Measurements from ENCODE around the gene WDR43. TPM values are rescaled to one million over a fixed set of nuclear protein-coding genes. Genes with fewer than 3 reads are reported as not detected.
"Not testable (repeated sequence)": the region's sequence is repeated elsewhere in the genome, so short reads cannot be mapped to it uniquely, and the experiment has no call there.

Gene WDR43
- total RNA-seq, 1 donor = 138 TPM

GRCh38 chr2:28972778-28973335 lies 78.4 kb downstream of the WDR43 start:
- Histone ChIP-seq H3K27me3 (ENCODE audit: insufficient read depth, low read length) (no peaks in the 10 kb centered on the region), H3K4me1 (ENCODE audit: insufficient read depth, low read length) (peaks cover 8% of the 10 kb centered on the region), H3K9me3 (ENCODE audit: low read depth, low read length) (no peaks in the 10 kb centered on the region), H3K4me3 (ENCODE audit: low read length) (no peak overlapping the region)

- no peaks in the 10 kb centered on the region for H3K27me3 ChIP-seq (ENCODE audit: insufficient read depth, low read length)
- H3K4me3 ChIP-seq (ENCODE audit: low read length) = no peak overlapping the region
- H3K9me3 ChIP-seq (ENCODE audit: low read depth, low read length) = no peaks in the 10 kb centered on the region
- H3K4me1 ChIP-seq (ENCODE audit: insufficient read depth, low read length) = peaks cover 8% of the 10 kb centered on the region
These were observed 79.8 kb downstream of the WDR43 start for GRCh38 chr2:28974252-28974651.

- Histone ChIP-seq H3K27me3 (ENCODE audit: insufficient read depth, low read length) (no peaks in the 10 kb centered on the region), H3K4me1 (ENCODE audit: insufficient read depth, low read length) (peaks cover 8% of the 10 kb centered on the region), H3K4me3 (ENCODE audit: low read length) (no peak overlapping the region), H3K9me3 (ENCODE audit: low read depth, low read length) (no peaks in the 10 kb centered on the region)
These were observed 81.2 kb downstream of the WDR43 start for GRCh38 chr2:28975671-28976070.

- H3K27me3 ChIP-seq (ENCODE audit: insufficient read depth, low read length) = no peaks in the 10 kb centered on the region
- peaks cover 8% of the 10 kb centered on the region for H3K4me1 ChIP-seq (ENCODE audit: insufficient read depth, low read length)
These were observed 82.1 kb downstream of the WDR43 start for GRCh38 chr2:28976584-28976983.

GRCh38 chr2:28977176-28977875 lies 82.9 kb downstream of the WDR43 start:
- no peaks in the 10 kb centered on the region for H3K27me3 ChIP-seq (ENCODE audit: insufficient read depth, low read length)
- peaks cover 8% of the 10 kb centered on the region for H3K4me1 ChIP-seq (ENCODE audit: insufficient read depth, low read length)
- no peaks in the 10 kb centered on the region for H3K9me3 ChIP-seq (ENCODE audit: low read depth, low read length)
- no peak overlapping the region for H3K4me3 ChIP-seq (ENCODE audit: low read length)

More at GRCh38 chr2:28976584-28976983, 82.1 kb downstream of the WDR43 start:
- Histone ChIP-seq H3K4me3 (ENCODE audit: low read length) (no peak overlapping the region), H3K9me3 (ENCODE audit: low read depth, low read length) (no peaks in the 10 kb centered on the region)

- not testable (repeated sequence) for H3K4me3 ChIP-seq (ENCODE audit: low read length); H3K27me3 ChIP-seq (ENCODE audit: insufficient read depth, low read length); H3K4me1 ChIP-seq (ENCODE audit: insufficient read depth, low read length); H3K9me3 ChIP-seq (ENCODE audit: low read depth, low read length)
These were observed 83.5 kb downstream of the WDR43 start for GRCh38 chr2:28978001-28978400.

GRCh38 chr2:28978606-28979005 lies 84.1 kb downstream of the WDR43 start:
- Histone ChIP-seq H3K4me3 (ENCODE audit: low read length) (no peak overlapping the region), H3K4me1 (ENCODE audit: insufficient read depth, low read length) (no peaks in the 10 kb centered on the region), H3K27me3 (ENCODE audit: insufficient read depth, low read length) (no peaks in the 10 kb centered on the region), H3K9me3 (ENCODE audit: low read depth, low read length) (no peaks in the 10 kb centered on the region)

GRCh38 chr2:28979041-28979440 lies 84.6 kb downstream of the WDR43 start:
- no peak overlapping the region for H3K4me3 ChIP-seq (ENCODE audit: low read length)
- no peaks in the 10 kb centered on the region for H3K27me3 ChIP-seq (ENCODE audit: insufficient read depth, low read length)
- H3K9me3 ChIP-seq (ENCODE audit: low read depth, low read length) = no peaks in the 10 kb centered on the region
- H3K4me1 ChIP-seq (ENCODE audit: insufficient read depth, low read length) = no peaks in the 10 kb centered on the region

GRCh38 chr2:28979576-28980366 lies 85.3 kb downstream of the WDR43 start:
- no peaks in the 10 kb centered on the region for H3K4me1 ChIP-seq (ENCODE audit: insufficient read depth, low read length)
- H3K27me3 ChIP-seq (ENCODE audit: insufficient read depth, low read length) = no peaks in the 10 kb centered on the region
- H3K9me3 ChIP-seq (ENCODE audit: low read depth, low read length) = no peaks in the 10 kb centered on the region
- H3K4me3 ChIP-seq (ENCODE audit: low read length) = no peak overlapping the region

GRCh38 chr2:28980368-28981015 lies 86.0 kb downstream of the WDR43 start:
- Histone ChIP-seq H3K4me1 (ENCODE audit: insufficient read depth, low read length) (no peaks in the 10 kb centered on the region), H3K9me3 (ENCODE audit: low read depth, low read length) (no peaks in the 10 kb centered on the region), H3K27me3 (ENCODE audit: insufficient read depth, low read length) (no peaks in the 10 kb centered on the region), H3K4me3 (ENCODE audit: low read length) (no peak overlapping the region)

- no peak within 1 kb of the TSS for H3K4me3 ChIP-seq (ENCODE audit: low read length)
- no peaks in the 10 kb centered on the region for H3K4me1 ChIP-seq (ENCODE audit: insufficient read depth, low read length)
- H3K9me3 ChIP-seq (ENCODE audit: low read depth, low read length) = no peaks in the 10 kb centered on the region
- no peaks in the 10 kb centered on the region for H3K27me3 ChIP-seq (ENCODE audit: insufficient read depth, low read length)
These were observed 86.6 kb downstream of the WDR43 start, which contains the start of gene TOGARAM2 for GRCh38 chr2:28981016-28981441. TOGARAM2 (plus strand) TSS chr2:28981298; CDS start chr2:28994835, 13,537 bp downstream.

- Histone ChIP-seq H3K4me1 (ENCODE audit: insufficient read depth, low read length) (no peaks in the 10 kb centered on the region), H3K9me3 (ENCODE audit: low read depth, low read length) (no peaks in the 10 kb centered on the region), H3K27me3 (ENCODE audit: insufficient read depth, low read length) (no peaks in the 10 kb centered on the region), H3K4me3 (ENCODE audit: low read length) (no peak overlapping the region)
These were observed 87.3 kb downstream of the WDR43 start for GRCh38 chr2:28981620-28982376.

- Histone ChIP-seq H3K4me3 (ENCODE audit: low read length) (no peak overlapping the region), H3K9me3 (ENCODE audit: low read depth, low read length) (no peaks in the 10 kb centered on the region), H3K27me3 (ENCODE audit: insufficient read depth, low read length) (no peaks in the 10 kb centered on the region), H3K4me1 (ENCODE audit: insufficient read depth, low read length) (no peaks in the 10 kb centered on the region)
These were observed 88.0 kb downstream of the WDR43 start for GRCh38 chr2:28982381-28982950.

- Histone ChIP-seq H3K4me3 (ENCODE audit: low read length) (no peak overlapping the region), H3K4me1 (ENCODE audit: insufficient read depth, low read length) (no peaks in the 10 kb centered on the region), H3K27me3 (ENCODE audit: insufficient read depth, low read length) (no peaks in the 10 kb centered on the region), H3K9me3 (ENCODE audit: low read depth, low read length) (no peaks in the 10 kb centered on the region)
These were observed 92.0 kb downstream of the WDR43 start for GRCh38 chr2:28986429-28986828.
